22Rv1 (cell line): Measurements from ENCODE around the gene FABP3.

Experiments
- ZFX ChIP-seq: fragments of 450-650 bp; IDR thresholded peaks from 2 replicates; pipeline ENCODE4 v1.6.1; 2017; ENCODE audit warnings: antibody characterized with exemption, borderline replicate concordance
- TF ChIP-seq, protein P1 (sequence below): fragments of 450-650 bp; IDR thresholded peaks from 2 replicates; pipeline ENCODE4 v1.5.1; 2017; ENCODE audit warnings: mild to moderate bottlenecking

DNA sequence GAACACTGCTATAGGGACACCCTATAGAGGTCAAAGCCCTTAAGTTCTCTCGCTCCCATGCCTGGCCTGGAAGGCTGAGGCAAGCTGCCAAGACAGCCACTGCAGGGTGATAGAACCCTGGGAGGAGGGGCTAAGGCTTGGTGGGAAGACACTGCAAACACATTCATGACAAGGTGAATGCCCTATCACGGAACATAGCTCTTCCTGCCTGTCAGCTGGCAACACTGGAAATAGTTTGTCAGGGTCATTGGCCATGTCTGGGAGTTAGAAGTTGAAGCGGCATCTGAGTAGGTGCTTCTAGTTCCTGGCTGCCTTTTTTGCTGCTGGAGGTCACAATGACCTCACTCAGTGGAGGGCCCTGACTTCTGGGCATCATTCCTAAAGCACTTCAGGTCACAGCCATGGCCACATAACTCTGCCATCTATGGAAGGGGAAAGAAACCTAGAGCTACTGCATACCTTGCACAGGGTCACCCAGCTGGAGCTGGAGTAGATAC is 4.2 kb downstream of the FABP3 start:
- TF ChIP-seq, protein P1, sequence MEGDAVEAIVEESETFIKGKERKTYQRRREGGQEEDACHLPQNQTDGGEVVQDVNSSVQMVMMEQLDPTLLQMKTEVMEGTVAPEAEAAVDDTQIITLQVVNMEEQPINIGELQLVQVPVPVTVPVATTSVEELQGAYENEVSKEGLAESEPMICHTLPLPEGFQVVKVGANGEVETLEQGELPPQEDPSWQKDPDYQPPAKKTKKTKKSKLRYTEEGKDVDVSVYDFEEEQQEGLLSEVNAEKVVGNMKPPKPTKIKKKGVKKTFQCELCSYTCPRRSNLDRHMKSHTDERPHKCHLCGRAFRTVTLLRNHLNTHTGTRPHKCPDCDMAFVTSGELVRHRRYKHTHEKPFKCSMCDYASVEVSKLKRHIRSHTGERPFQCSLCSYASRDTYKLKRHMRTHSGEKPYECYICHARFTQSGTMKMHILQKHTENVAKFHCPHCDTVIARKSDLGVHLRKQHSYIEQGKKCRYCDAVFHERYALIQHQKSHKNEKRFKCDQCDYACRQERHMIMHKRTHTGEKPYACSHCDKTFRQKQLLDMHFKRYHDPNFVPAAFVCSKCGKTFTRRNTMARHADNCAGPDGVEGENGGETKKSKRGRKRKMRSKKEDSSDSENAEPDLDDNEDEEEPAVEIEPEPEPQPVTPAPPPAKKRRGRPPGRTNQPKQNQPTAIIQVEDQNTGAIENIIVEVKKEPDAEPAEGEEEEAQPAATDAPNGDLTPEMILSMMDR, result no peak
- TF ChIP-seq ZFX, result no peak
